Measurements from ENCODE around the gene CTBP1.

GRCh38 chr4:1204286-1204827, 44.6 kb downstream of the CTBP1 start:
- TF ChIP-seq CTCF (conservative IDR thresholded peaks at IDR 0.05; ENCODE audit: low read depth, low read length), result no peak
- no peak for TF ChIP-seq EZH2 (IDR thresholded peaks at IDR 0.05; ENCODE audit: borderline replicate concordance, low read depth, low read length, poor library complexity, severe bottlenecking)

Measured in A673 (cell line).